OCI-LY7 (cell line): Measurements from ENCODE around the gene ANKRD16. TPM values are rescaled to one million over a fixed set of nuclear protein-coding genes. Genes with fewer than 3 reads are reported as not detected.

ENCODE experiments used
- BruUV-seq: library from RNA; stranded (reverse); fragments of 400-500 nt; replicated peaks from 2 replicates; lab custom pipeline; 2021; lab: Mats Ljungman, UMichigan
- CTCF ChIA-PET: fragments of 300-600 bp; sonication (Branson Sonifier 250); formaldehyde crosslinking; loops from one replicate; lab custom pipeline; 2022; ENCODE audit warnings: antibody characterized with exemption; ENCODE audit not compliant: unreplicated experiment; lab: Charles Lee
- POLR2A ChIA-PET: fragments of 300-600 bp; sonication (Branson Sonifier 250); formaldehyde crosslinking; loops from one replicate; lab custom pipeline; 2022; ENCODE audit warnings: antibody characterized with exemption; lab: Charles Lee
- DNase-seq: peaks from one replicate; pipeline ENCODE4 v3.0.0-alpha.2; 2015; ENCODE audit warnings: low spot score
- H2AFZ ChIP-seq: fragments of 200-600 bp; sonication (generic), shearing (Covaris generic); 2 replicates; pipeline ENCODE4 v1.6.1; 2014; ENCODE audit warnings: mild to moderate bottlenecking, antibody characterized with exemption, low read length, moderate library complexity
- H3K27ac ChIP-seq: fragments of 200-600 bp; sonication (generic); 2 replicates; pipeline ENCODE4 v1.5.1; 2014; ENCODE audit warnings: mixed run types, low read depth, mild to moderate bottlenecking, moderate library complexity, low read length, inconsistent platforms; ENCODE audit not compliant: poor library complexity, severe bottlenecking
- H3K36me3 ChIP-seq: fragments of 200-600 bp; sonication (generic); 2 replicates; pipeline ENCODE4 v1.6.1; 2014; ENCODE audit warnings: mild to moderate bottlenecking, antibody characterized with exemption, low read length, moderate library complexity, mixed read lengths; ENCODE audit not compliant: insufficient read depth
- H3K4me1 ChIP-seq: fragments of 200-600 bp; sonication (generic); 2 replicates; pipeline ENCODE4 v1.5.1; 2014; ENCODE audit warnings: mild to moderate bottlenecking, low read length; ENCODE audit not compliant: insufficient read depth, poor library complexity, severe bottlenecking
- H3K4me2 ChIP-seq: fragments of 200-600 bp; sonication (generic); 2 replicates; pipeline ENCODE4 v1.6.1; 2014; ENCODE audit warnings: mild to moderate bottlenecking, low read length
- H3K4me3 ChIP-seq: fragments of 200-600 bp; sonication (generic); 2 replicates; pipeline ENCODE4 v1.5.1; 2014; ENCODE audit warnings: mild to moderate bottlenecking, low read depth, low read length; ENCODE audit not compliant: poor library complexity, severe bottlenecking
- H3K79me2 ChIP-seq: fragments of 200-600 bp; sonication (generic); 2 replicates; pipeline ENCODE4 v1.6.1; 2016; ENCODE audit warnings: low read depth, mild to moderate bottlenecking, low read length, moderate library complexity, mixed read lengths; ENCODE audit not compliant: insufficient read depth
- H3K9me2 ChIP-seq: fragments of 200-600 bp; sonication (generic); 2 replicates; pipeline ENCODE4 v1.6.1; 2016; ENCODE audit warnings: mild to moderate bottlenecking, low read length, mixed read lengths; ENCODE audit not compliant: insufficient read depth
- H3K9me3 ChIP-seq: fragments of 200-600 bp; sonication (generic); 2 replicates; pipeline ENCODE4 v1.6.1; 2014; ENCODE audit warnings: mild to moderate bottlenecking, mixed run types, low read length, mixed read lengths
- H4K20me1 ChIP-seq: fragments of 200-600 bp; sonication (generic); 2 replicates; pipeline ENCODE4 v1.6.1; 2014; ENCODE audit warnings: mild to moderate bottlenecking, antibody characterized with exemption, low read length, moderate library complexity, mixed read lengths; ENCODE audit not compliant: insufficient read depth
- EZH2phosphoT487 ChIP-seq: fragments of 200-600 bp; sonication (generic); IDR thresholded peaks from 2 replicates; pipeline ENCODE4 v1.6.1; 2018; ENCODE audit warnings: low read depth, borderline replicate concordance, mild to moderate bottlenecking, mixed run types, antibody characterized with exemption, low read length, moderate library complexity, mixed read lengths
- intact Hi-C: fragments of 100-400 bp; cut with micrococcal nuclease; formaldehyde crosslinking; loops from one replicate; pipeline ENCODE4 v1.10.0; 2022; ENCODE audit not compliant: unreplicated experiment
- total RNA-seq, 2 experiments: library from RNA; depleted of rRNA in 1 of 2; stranded (reverse); fragments of >200 nt in 1 of 2; shearing (Covaris generic) in 1 of 2; gene quantifications; 2 replicates each; pipeline ENCODE4 v1.2.3, GENCODE V29; 2014 to 2022
- TF ChIP-seq, protein P1 (sequence below): fragments of 200-600 bp; sonication (generic); conservative IDR thresholded peaks from 2 replicates; pipeline ENCODE4 v1.5.1; 2014; ENCODE audit warnings: mild to moderate bottlenecking, antibody characterized with exemption, low read length, moderate library complexity, mixed read lengths

ANKRD16 gene
- total RNA-seq, 2 experiments from 2014 or later: 7.9 to 12.0 TPM

DNA sequence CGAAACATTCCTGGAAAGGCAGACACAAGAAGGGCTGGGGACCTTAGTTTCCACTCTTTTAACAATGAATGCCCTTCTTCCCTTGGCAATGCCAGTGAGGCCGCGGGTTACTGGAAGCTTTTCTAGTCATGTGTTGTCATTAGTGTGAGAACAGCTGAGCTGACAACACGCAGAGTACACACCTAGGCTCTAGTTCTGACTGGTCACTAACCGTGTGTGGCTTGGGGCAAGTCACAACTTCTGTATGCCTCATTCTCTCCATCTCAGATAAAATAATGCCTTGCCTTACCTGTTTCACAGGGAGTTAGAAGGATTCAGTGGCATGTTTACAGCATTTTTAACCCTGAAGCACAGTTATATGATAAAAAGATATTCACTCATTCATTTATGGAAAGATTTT, 32.1 kb upstream of the ANKRD16 start:
- H3K36me3 ChIP-seq: peaks cover 92% of the 10 kb centered on the region
- no peaks in the 10 kb centered on the region for H3K9me2 ChIP-seq
- TF ChIP-seq, protein P1, sequence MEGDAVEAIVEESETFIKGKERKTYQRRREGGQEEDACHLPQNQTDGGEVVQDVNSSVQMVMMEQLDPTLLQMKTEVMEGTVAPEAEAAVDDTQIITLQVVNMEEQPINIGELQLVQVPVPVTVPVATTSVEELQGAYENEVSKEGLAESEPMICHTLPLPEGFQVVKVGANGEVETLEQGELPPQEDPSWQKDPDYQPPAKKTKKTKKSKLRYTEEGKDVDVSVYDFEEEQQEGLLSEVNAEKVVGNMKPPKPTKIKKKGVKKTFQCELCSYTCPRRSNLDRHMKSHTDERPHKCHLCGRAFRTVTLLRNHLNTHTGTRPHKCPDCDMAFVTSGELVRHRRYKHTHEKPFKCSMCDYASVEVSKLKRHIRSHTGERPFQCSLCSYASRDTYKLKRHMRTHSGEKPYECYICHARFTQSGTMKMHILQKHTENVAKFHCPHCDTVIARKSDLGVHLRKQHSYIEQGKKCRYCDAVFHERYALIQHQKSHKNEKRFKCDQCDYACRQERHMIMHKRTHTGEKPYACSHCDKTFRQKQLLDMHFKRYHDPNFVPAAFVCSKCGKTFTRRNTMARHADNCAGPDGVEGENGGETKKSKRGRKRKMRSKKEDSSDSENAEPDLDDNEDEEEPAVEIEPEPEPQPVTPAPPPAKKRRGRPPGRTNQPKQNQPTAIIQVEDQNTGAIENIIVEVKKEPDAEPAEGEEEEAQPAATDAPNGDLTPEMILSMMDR: no peak
- TF ChIP-seq EZH2phosphoT487: no peak
- ChIA-PET CTCF (no interaction called here), POLR2A (no interaction called here)
- no peak overlapping the region for H3K4me3 ChIP-seq
- no TSS peak for BruUV-seq
- H3K79me2 ChIP-seq: no peaks in the 10 kb centered on the region
- no peak overlapping the region for H3K4me2 ChIP-seq
- intact Hi-C loops: no loop called here
- no peak overlapping the region for H3K27ac ChIP-seq
- no peaks in the 10 kb centered on the region for H4K20me1 ChIP-seq
- no peaks in the 10 kb centered on the region for H3K4me1 ChIP-seq
- no peak overlapping the region for H2AFZ ChIP-seq
- H3K9me3 ChIP-seq: no peaks in the 10 kb centered on the region
- no peak for DNase-seq

DNA sequence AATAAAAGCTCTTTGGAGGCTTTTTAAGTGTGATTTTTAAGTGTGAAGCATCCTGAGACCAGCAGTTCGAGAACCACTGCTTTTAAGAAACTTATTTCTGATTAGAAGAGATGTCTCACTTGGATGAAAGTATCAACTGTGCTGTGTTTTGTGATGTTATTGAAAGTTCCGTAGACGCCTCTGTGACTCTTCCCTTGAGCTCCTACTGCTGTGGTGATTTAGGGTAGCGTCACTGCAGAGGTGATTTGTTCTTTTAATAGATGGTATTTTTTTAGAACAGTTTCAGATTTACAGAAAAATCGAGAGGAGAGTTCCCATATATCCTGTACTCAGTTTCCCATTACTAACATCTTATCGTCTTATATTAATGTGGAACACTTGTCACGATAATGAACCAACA, 29.9 kb upstream of the ANKRD16 start:
- Histone ChIP-seq H3K4me2 (no peak overlapping the region), H4K20me1 (no peaks in the 10 kb centered on the region), H3K79me2 (no peaks in the 10 kb centered on the region), H3K36me3 (peaks cover 95% of the 10 kb centered on the region), H3K9me2 (no peaks in the 10 kb centered on the region), H3K27ac (no peak overlapping the region), H3K4me1 (no peaks in the 10 kb centered on the region), H3K9me3 (no peaks in the 10 kb centered on the region), H2AFZ (no peak overlapping the region), H3K4me3 (no peak overlapping the region)
- no TSS peak for BruUV-seq
- ChIA-PET POLR2A (interaction anchor here (0.9 kb wide), 1 partner anchor 33 kb away, joined by 4 read pairs; no protein-coding TSS in a partner anchor), CTCF (no interaction called here)
- no peak for DNase-seq
- intact Hi-C loops: no loop called here
- TF ChIP-seq, protein P1: no peak
- TF ChIP-seq EZH2phosphoT487: no peak

DNA sequence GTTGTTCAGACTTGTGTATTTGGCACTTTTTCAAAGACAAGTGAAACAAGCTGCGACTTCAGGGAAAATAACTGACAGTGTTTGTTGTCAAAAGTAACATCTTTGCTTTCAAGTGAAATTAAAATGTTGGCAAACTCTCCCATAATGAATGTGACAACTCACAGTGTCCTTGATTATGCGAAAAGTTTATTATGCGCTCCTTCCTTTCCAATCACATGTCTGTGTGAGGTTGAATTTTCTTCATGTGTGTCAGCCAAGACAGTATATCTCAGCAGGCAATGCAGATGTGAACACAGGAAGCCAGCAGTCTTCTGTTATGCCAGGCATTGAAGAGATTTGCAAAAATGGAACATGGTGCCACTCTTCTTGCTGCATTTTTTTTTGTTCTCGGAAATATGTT, 29.1 kb upstream of the ANKRD16 start:
- Histone ChIP-seq H3K4me3 (no peak overlapping the region), H3K27ac (no peak overlapping the region), H3K4me2 (no peak overlapping the region), H3K9me3 (no peaks in the 10 kb centered on the region), H3K9me2 (no peaks in the 10 kb centered on the region), H3K36me3 (peaks cover 95% of the 10 kb centered on the region), H3K79me2 (no peaks in the 10 kb centered on the region), H2AFZ (no peak overlapping the region), H3K4me1 (no peaks in the 10 kb centered on the region), H4K20me1 (no peaks in the 10 kb centered on the region)
- no peak for DNase-seq
- BruUV-seq: no TSS peak
- CTCF ChIA-PET: no interaction called here
- intact Hi-C loops: no loop called here
- no peak for TF ChIP-seq EZH2phosphoT487
- TF ChIP-seq, protein P1: no peak
- POLR2A ChIA-PET: interaction anchor here (0.9 to 1.1 kb wide), 2 partner anchors 12 to 32 kb away, joined by 3 to 4 read pairs; no protein-coding TSS in a partner anchor
